HG02798 (cell line): ENCODE data around the gene FOXC2.
"Not testable (repeated sequence)": the region's sequence is repeated elsewhere in the genome, so short reads cannot be mapped to it uniquely, and the experiment has no call there.

ENCODE experiments used
- ATAC-seq: cut with Tn5 transposase; IDR thresholded peaks from one replicate; pipeline ENCODE4 v1.9.1; 2021; ENCODE audit warnings: mild to moderate bottlenecking; ENCODE audit not compliant: unreplicated experiment, poor library complexity

Gene FOXC2

GRCh38 chr16:86581458-86581857 lies 14.8 kb downstream of the FOXC2 start:
- ATAC-seq, result no peak

GRCh38 chr16:86584071-86584685 lies 17.5 kb downstream of the FOXC2 start:
- ATAC-seq, result no peak

GRCh38 chr16:86584726-86585721 lies 18.4 kb downstream of the FOXC2 start:
- no peak for ATAC-seq

GRCh38 chr16:86585821-86586611 lies 19.4 kb downstream of the FOXC2 start:
- ATAC-seq, result no peak

GRCh38 chr16:86587487-86587886 lies 20.9 kb downstream of the FOXC2 start:
- no peak for ATAC-seq

- ATAC-seq, result not testable (repeated sequence)
These were observed 21.3 kb downstream of the FOXC2 start for GRCh38 chr16:86587955-86588354.

- ATAC-seq, result no peak
These were observed 24.0 kb downstream of the FOXC2 start for GRCh38 chr16:86590501-86591144.

- ATAC-seq, result no peak
These were observed 24.6 kb downstream of the FOXC2 start for GRCh38 chr16:86591270-86591669.

- ATAC-seq, result no peak
These were observed 27.4 kb downstream of the FOXC2 start for GRCh38 chr16:86593913-86594620.

GRCh38 chr16:86594721-86595120 lies 28.1 kb downstream of the FOXC2 start:
- no peak for ATAC-seq

GRCh38 chr16:86595983-86596605 lies 29.5 kb downstream of the FOXC2 start:
- no peak for ATAC-seq

GRCh38 chr16:86597126-86597879 lies 30.7 kb downstream of the FOXC2 start:
- no peak for ATAC-seq

GRCh38 chr16:86597880-86598606 lies 31.4 kb downstream of the FOXC2 start:
- no peak for ATAC-seq

- no peak for ATAC-seq
These were observed 32.3 kb downstream of the FOXC2 start for GRCh38 chr16:86598607-86599565.

GRCh38 chr16:86601356-86601755 lies 34.7 kb downstream of the FOXC2 start:
- ATAC-seq, result no peak

- ATAC-seq, result no peak
These were observed 35.9 kb downstream of the FOXC2 start for GRCh38 chr16:86602521-86602920.
